ENCODE data around the gene ASTN2.

DNA sequence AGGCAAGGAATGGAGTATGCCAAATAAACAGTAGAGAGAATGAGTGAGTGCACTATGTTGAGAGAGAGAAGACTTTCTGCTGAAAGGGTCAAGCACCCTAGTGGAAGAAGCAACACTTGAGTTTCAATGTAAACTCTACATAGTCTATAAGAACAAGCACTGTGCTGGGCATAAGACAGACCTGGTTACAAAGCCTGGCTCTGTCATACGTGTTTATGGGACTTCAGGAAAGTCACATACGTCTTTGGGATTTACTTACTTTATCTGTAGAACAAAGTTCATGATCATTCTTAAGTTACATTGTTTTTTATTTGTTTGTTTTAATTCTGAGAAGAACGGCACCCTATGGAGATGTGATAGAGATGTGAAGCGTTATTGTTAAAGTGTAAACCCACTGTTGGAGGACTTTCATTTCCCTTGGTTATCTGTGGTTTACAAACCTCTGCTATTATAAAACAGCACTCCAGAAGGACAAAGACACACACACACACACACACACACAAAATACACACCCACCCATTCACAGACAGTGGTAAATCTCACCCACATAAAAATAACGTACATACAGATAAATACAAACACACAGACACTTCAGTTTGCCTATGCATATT lies 798.4 kb downstream of the ASTN2 start:
- no peak for TF ChIP-seq POLR2A (IDR thresholded peaks at IDR 0.05)
- TF ChIP-seq, protein P1, sequence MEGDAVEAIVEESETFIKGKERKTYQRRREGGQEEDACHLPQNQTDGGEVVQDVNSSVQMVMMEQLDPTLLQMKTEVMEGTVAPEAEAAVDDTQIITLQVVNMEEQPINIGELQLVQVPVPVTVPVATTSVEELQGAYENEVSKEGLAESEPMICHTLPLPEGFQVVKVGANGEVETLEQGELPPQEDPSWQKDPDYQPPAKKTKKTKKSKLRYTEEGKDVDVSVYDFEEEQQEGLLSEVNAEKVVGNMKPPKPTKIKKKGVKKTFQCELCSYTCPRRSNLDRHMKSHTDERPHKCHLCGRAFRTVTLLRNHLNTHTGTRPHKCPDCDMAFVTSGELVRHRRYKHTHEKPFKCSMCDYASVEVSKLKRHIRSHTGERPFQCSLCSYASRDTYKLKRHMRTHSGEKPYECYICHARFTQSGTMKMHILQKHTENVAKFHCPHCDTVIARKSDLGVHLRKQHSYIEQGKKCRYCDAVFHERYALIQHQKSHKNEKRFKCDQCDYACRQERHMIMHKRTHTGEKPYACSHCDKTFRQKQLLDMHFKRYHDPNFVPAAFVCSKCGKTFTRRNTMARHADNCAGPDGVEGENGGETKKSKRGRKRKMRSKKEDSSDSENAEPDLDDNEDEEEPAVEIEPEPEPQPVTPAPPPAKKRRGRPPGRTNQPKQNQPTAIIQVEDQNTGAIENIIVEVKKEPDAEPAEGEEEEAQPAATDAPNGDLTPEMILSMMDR (IDR thresholded peaks at IDR 0.05) = no peak
- no peak for TF ChIP-seq POLR2AphosphoS5 (IDR thresholded peaks at IDR 0.05)
- no peak for TF ChIP-seq EP300 (IDR thresholded peaks at IDR 0.05)

All from sigmoid colon (tissue), 4 donors.